Thyroid gland (tissue), 4 donors: Measurements from ENCODE around the gene SPRY4.

ENCODE experiments used
- CTCF ChIP-seq, 6 experiments: fragments of 200-600 bp in 3 of 6; fragments of 450-650 bp in 3 of 6; sonication (generic) in 3 of 6; IDR thresholded peaks; one replicate each; pipeline ENCODE4 v1.5.1; 2016 to 2019; ENCODE audit warnings: antibody characterized with exemption in 6 of 6, mild to moderate bottlenecking in 2 of 6, inconsistent platforms in 1 of 6, moderate library complexity in 1 of 6
- POLR2A ChIP-seq, 2 donors: fragments of 450-650 bp; IDR thresholded peaks; one replicate each; pipeline ENCODE4 v1.6.1; 2017; ENCODE audit warnings: antibody characterized with exemption in 2 of 2, mild to moderate bottlenecking in 2 of 2, moderate library complexity in 1 of 2

DNA sequence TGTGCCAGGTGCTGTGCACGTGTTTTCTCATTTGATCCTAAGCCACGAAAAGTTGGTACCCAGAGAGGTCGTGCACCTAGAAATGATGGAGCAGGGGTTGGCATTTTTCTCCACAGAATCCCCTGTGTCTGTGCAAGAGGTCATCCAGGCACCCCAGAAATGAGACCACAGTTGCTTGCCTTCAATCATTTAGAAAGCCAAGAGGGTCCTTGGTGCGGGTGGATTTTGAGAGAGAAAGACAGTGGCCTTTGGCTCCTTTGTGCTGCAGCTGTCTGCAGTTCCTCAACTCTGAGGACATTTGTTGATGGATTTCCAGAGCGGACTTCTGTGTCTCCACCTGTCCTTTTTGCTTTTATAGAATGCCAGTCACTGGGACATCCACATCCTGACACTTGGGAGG lies 33.8 kb upstream of the SPRY4 start:
- no peak for TF ChIP-seq CTCF (IDR thresholded peaks at IDR 0.05)
- no peak for TF ChIP-seq POLR2A (IDR thresholded peaks at IDR 0.05)
